Astrocyte (in vitro differentiated cells and primary cell): Measurements from ENCODE around the gene CRYBA4.

ENCODE experiments used
- EZH2 ChIP-seq: IDR thresholded peaks from 2 replicates; pipeline ENCODE4 v1.6.1; 2012; ENCODE audit warnings: mild to moderate bottlenecking, low read length, inconsistent platforms; ENCODE audit not compliant: insufficient read depth
- TF ChIP-seq, protein P1 (sequence below): IDR thresholded peaks from 2 replicates; pipeline ENCODE4 v1.5.1; 2011; ENCODE audit warnings: low read depth, mild to moderate bottlenecking, inconsistent platforms, low read length, moderate library complexity; ENCODE audit not compliant: insufficient read depth

GRCh38 chr22:26581026-26581425 is 40.7 kb upstream of the CRYBA4 start:
- TF ChIP-seq, protein P1, sequence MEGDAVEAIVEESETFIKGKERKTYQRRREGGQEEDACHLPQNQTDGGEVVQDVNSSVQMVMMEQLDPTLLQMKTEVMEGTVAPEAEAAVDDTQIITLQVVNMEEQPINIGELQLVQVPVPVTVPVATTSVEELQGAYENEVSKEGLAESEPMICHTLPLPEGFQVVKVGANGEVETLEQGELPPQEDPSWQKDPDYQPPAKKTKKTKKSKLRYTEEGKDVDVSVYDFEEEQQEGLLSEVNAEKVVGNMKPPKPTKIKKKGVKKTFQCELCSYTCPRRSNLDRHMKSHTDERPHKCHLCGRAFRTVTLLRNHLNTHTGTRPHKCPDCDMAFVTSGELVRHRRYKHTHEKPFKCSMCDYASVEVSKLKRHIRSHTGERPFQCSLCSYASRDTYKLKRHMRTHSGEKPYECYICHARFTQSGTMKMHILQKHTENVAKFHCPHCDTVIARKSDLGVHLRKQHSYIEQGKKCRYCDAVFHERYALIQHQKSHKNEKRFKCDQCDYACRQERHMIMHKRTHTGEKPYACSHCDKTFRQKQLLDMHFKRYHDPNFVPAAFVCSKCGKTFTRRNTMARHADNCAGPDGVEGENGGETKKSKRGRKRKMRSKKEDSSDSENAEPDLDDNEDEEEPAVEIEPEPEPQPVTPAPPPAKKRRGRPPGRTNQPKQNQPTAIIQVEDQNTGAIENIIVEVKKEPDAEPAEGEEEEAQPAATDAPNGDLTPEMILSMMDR = no peak
- no peak for TF ChIP-seq EZH2
